MCF 10A (cell line): ENCODE measurements around the gene GSG1. TPM values are rescaled to one million over a fixed set of nuclear protein-coding genes. Genes with fewer than 3 reads are reported as not detected.
"Not testable (repeated sequence)": the region's sequence is repeated elsewhere in the genome, so short reads cannot be mapped to it uniquely, and the experiment has no call there.

Source experiments
- BruUV-seq: library from RNA; stranded (reverse); fragments of 400-500 nt; replicated peaks from 2 replicates; lab custom pipeline; 2021; lab: Mats Ljungman, UMichigan
- CTCF ChIA-PET: fragments of 300-600 bp; sonication (Branson Sonifier 250); formaldehyde crosslinking; extraction: SDS; loops from one replicate; lab custom pipeline; 2021; ENCODE audit warnings: antibody characterized with exemption, inconsistent platforms; lab: Yijun Ruan, JAX
- POLR2A ChIA-PET: fragments of 300-600, 350-650 bp; sonication (Branson Sonifier 250); formaldehyde crosslinking; extraction: SDS; loops from one replicate; lab custom pipeline; 2020; ENCODE audit warnings: antibody characterized with exemption, inconsistent platforms; lab: Yijun Ruan, JAX
- DNase-seq: peaks from one replicate; pipeline ENCODE4 v3.0.0-alpha.2; 2018; ENCODE audit not compliant: unreplicated experiment
- H3K27ac Mint-ChIP-seq: one replicate; pipeline ENCODE4 v1.8.0; 2022; ENCODE audit warnings: mild to moderate bottlenecking, low read depth, mixed read lengths; ENCODE audit not compliant: unreplicated experiment
- H3K27me3 Mint-ChIP-seq: one replicate; pipeline ENCODE4 v1.8.0; 2022; ENCODE audit warnings: mixed read lengths; ENCODE audit not compliant: insufficient read depth, unreplicated experiment
- H3K36me3 Mint-ChIP-seq: one replicate; pipeline ENCODE4 v1.8.0; 2022; ENCODE audit warnings: mild to moderate bottlenecking, moderate library complexity, mixed read lengths; ENCODE audit not compliant: insufficient read depth, unreplicated experiment
- H3K4me1 Mint-ChIP-seq: one replicate; pipeline ENCODE4 v1.8.0; 2022; ENCODE audit warnings: mixed read lengths; ENCODE audit not compliant: insufficient read depth, unreplicated experiment
- H3K4me3 Mint-ChIP-seq: one replicate; pipeline ENCODE4 v1.8.0; 2022; ENCODE audit warnings: mild to moderate bottlenecking, moderate library complexity, mixed read lengths; ENCODE audit not compliant: unreplicated experiment
- H3K9me3 Mint-ChIP-seq: one replicate; pipeline ENCODE4 v1.8.0; 2022; ENCODE audit warnings: mixed read lengths; ENCODE audit not compliant: unreplicated experiment
- CTCF ChIP-seq: fragments of 200-600 bp; IDR thresholded peaks from one replicate; pipeline ENCODE4 v1.8.0; 2022; ENCODE audit warnings: antibody characterized with exemption, mild to moderate bottlenecking; ENCODE audit not compliant: unreplicated experiment
- intact Hi-C: fragments of 100-400 bp; cut with micrococcal nuclease; formaldehyde crosslinking; loops from 2 replicates; pipeline ENCODE4 v1.14.1; 2022
- total RNA-seq: library from RNA; stranded (reverse); gene quantifications from 2 replicates; pipeline ENCODE4 v1.2.3, GENCODE V29; 2022

The GSG1 gene
- total RNA-seq, 1 experiment from 2014 or later: not detected

GRCh38 chr12:13039328-13039956 lies 64.0 kb downstream of the GSG1 start:
- TF ChIP-seq CTCF: no peak
- Mint-ChIP-seq H3K36me3 (no peaks in the 10 kb centered on the region), H3K27me3 (no peaks in the 10 kb centered on the region), H3K4me1 (peaks cover 14% of the 10 kb centered on the region), H3K4me3 (no peak overlapping the region), H3K9me3 (no peaks in the 10 kb centered on the region), H3K27ac (peak overlapping the region; percentile 72)
- CTCF ChIA-PET: interaction anchor here (0.8 to 2.4 kb wide), 4 partner anchors 56 to 528 kb away, joined by 3 to 8 read pairs (median 4); no protein-coding TSS in a partner anchor
- BruUV-seq: no TSS peak
- POLR2A ChIA-PET: interaction anchor here (0.5 to 1.1 kb wide), 4 partner anchors 62 to 158 kb away, joined by 3 to 4 read pairs (median 3); no protein-coding TSS in a partner anchor
- intact Hi-C loops: no loop called here
- DNase-seq: no peak

- intact Hi-C loops: no loop called here
- peaks cover 14% of the 10 kb centered on the region for H3K4me1 Mint-ChIP-seq
- ChIA-PET CTCF (interaction anchor here (0.6 to 2.4 kb wide), 6 partner anchors 56 to 527 kb away, joined by 3 to 8 read pairs (median 4); no protein-coding TSS in a partner anchor), POLR2A (interaction anchor here (0.5 to 1.1 kb wide), 6 partner anchors 38 to 185 kb away, joined by 3 to 4 read pairs (median 3); no protein-coding TSS in a partner anchor)
- no peaks in the 10 kb centered on the region for H3K27me3 Mint-ChIP-seq
- H3K36me3 Mint-ChIP-seq: no peaks in the 10 kb centered on the region
- no peak overlapping the region for H3K4me3 Mint-ChIP-seq
- no peak for TF ChIP-seq CTCF
- H3K9me3 Mint-ChIP-seq: no peaks in the 10 kb centered on the region
- DNase-seq: peak; percentile 7
- H3K27ac Mint-ChIP-seq: peak overlapping the region; percentile 72
- BruUV-seq: no TSS peak
These were observed 64.8 kb downstream of the GSG1 start for GRCh38 chr12:13038491-13039161.

GRCh38 chr12:13036881-13037280 lies 66.6 kb downstream of the GSG1 start:
- no peaks in the 10 kb centered on the region for H3K9me3 Mint-ChIP-seq
- POLR2A ChIA-PET: interaction anchor here (0.8 kb wide), 1 partner anchor 175 kb away, joined by 3 read pairs; no protein-coding TSS in a partner anchor
- H3K4me3 Mint-ChIP-seq: no peak overlapping the region
- H3K36me3 Mint-ChIP-seq: no peaks in the 10 kb centered on the region
- TF ChIP-seq CTCF: no peak
- CTCF ChIA-PET: interaction anchor here (0.5 to 1.6 kb wide), 3 partner anchors 35 to 651 kb away, joined by 3 to 4 read pairs (median 4); no protein-coding TSS in a partner anchor
- DNase-seq: no peak
- intact Hi-C loops: no loop called here
- peaks cover 14% of the 10 kb centered on the region for H3K4me1 Mint-ChIP-seq
- no peak overlapping the region for H3K27ac Mint-ChIP-seq
- no TSS peak for BruUV-seq
- no peaks in the 10 kb centered on the region for H3K27me3 Mint-ChIP-seq

- BruUV-seq, H3K4me3 Mint-ChIP-seq, H3K9me3 Mint-ChIP-seq, DNase-seq, H3K27ac Mint-ChIP-seq, intact Hi-C loops, H3K27me3 Mint-ChIP-seq, H3K36me3 Mint-ChIP-seq: not testable (repeated sequence)
- H3K4me1 Mint-ChIP-seq: peaks cover 14% of the 10 kb centered on the region
- POLR2A ChIA-PET: interaction anchor here (1.4 to 2.9 kb wide), 2 partner anchors 9 kb away, joined by 3 to 13 read pairs; partner anchors contain the start of gene FAM234B
- CTCF ChIA-PET: interaction anchor here (1.6 kb wide), 1 partner anchor 34 kb away, joined by 4 read pairs; no protein-coding TSS in a partner anchor
These were observed 68.1 kb downstream of the GSG1 start for GRCh38 chr12:13035335-13035734.

Other genes starting within 250 kb of the GSG1 start
- 24.1 and 42.1 TPM in 2 replicates for gene GPRC5A, start 212.1 kb downstream of the GSG1 start, total RNA-seq
- gene GPRC5D, start 151.5 kb downstream of the GSG1 start, total RNA-seq: not detected in 2 replicates
- 30.8 and 31.2 TPM in 2 replicates for gene HEBP1, start 103.4 kb downstream of the GSG1 start, total RNA-seq
- gene FAM234B, start 59.3 kb downstream of the GSG1 start, total RNA-seq: 5.4 and 5.7 TPM in 2 replicates
- gene EMP1, start 93.1 kb upstream of the GSG1 start, total RNA-seq: 193 and 230 TPM in 2 replicates